WTC11 (cell line): ENCODE data around the gene PTPN21. TPM values are rescaled to one million over a fixed set of nuclear protein-coding genes. Genes with fewer than 3 reads are reported as not detected.

Experiments used
- ATAC-seq: fragments of 200-7000 bp; cut with Tn5 transposase; 2 replicates; pipeline ENCODE4 v1.10.0; 2021; ENCODE audit warnings: mild to moderate bottlenecking, moderate library complexity
- CTCF ChIA-PET: fragments of 300-600 bp; sonication (Branson Sonifier 250); formaldehyde crosslinking; loops from one replicate; lab custom pipeline; 2021; ENCODE audit warnings: antibody characterized with exemption; lab: Charles Lee
- POLR2A ChIA-PET: fragments of 350-600 bp; sonication (Branson Sonifier 250); formaldehyde crosslinking; loops from one replicate; lab custom pipeline; 2021; ENCODE audit warnings: antibody characterized with exemption; lab: Charles Lee
- DNase-seq: peaks from one replicate; pipeline ENCODE4 v3.0.0; 2021; ENCODE audit warnings: low spot score
- H3K27ac Mint-ChIP-seq: 2 replicates; pipeline ENCODE4 v1.8.0; 2021; ENCODE audit warnings: mixed read lengths
- H3K27me3 Mint-ChIP-seq: 2 replicates; pipeline ENCODE4 v1.8.0; 2021; ENCODE audit warnings: low read depth, mild to moderate bottlenecking, moderate library complexity, mixed read lengths
- H3K36me3 Mint-ChIP-seq: 2 replicates; pipeline ENCODE4 v1.8.0; 2021; ENCODE audit warnings: mixed read lengths
- H3K4me1 Mint-ChIP-seq: 2 replicates; pipeline ENCODE4 v1.8.0; 2022; ENCODE audit warnings: mixed read lengths
- H3K4me3 Mint-ChIP-seq: 2 replicates; pipeline ENCODE4 v1.8.0; 2021; ENCODE audit warnings: mild to moderate bottlenecking, moderate library complexity, mixed read lengths
- H3K9me3 Mint-ChIP-seq: 2 replicates; pipeline ENCODE4 v1.8.0; 2021; ENCODE audit warnings: mixed read lengths
- CBFB ChIP-seq: sonication (generic); formaldehyde crosslinking; IDR thresholded peaks from 2 replicates; pipeline ENCODE4 v1.8.1; 2022; ENCODE audit warnings: mild to moderate bottlenecking, low read depth, missing genetic modification reagents
- CREM ChIP-seq: sonication (generic); formaldehyde crosslinking; IDR thresholded peaks from 2 replicates; pipeline ENCODE4 v1.8.1; 2022; ENCODE audit warnings: mild to moderate bottlenecking, missing genetic modification reagents, moderate library complexity
- ELF4 ChIP-seq: sonication (generic); formaldehyde crosslinking; IDR thresholded peaks from 2 replicates; pipeline ENCODE4 v1.8.1; 2022; ENCODE audit warnings: low read depth, mild to moderate bottlenecking, moderate library complexity, missing genetic modification reagents
- EMX1 ChIP-seq: fragments of 250-450 bp; sonication (Bioruptor Pico); IDR thresholded peaks from 2 replicates; pipeline ENCODE4 v1.8.0; 2021; ENCODE audit warnings: mild to moderate bottlenecking
- ETV6 ChIP-seq: sonication (generic); formaldehyde crosslinking; IDR thresholded peaks from 2 replicates; pipeline ENCODE4 v1.8.1; 2022; ENCODE audit warnings: mild to moderate bottlenecking, missing genetic modification reagents
- FOXK1 ChIP-seq: sonication (generic); formaldehyde crosslinking; IDR thresholded peaks from 2 replicates; pipeline ENCODE4 v1.8.0; 2022; ENCODE audit warnings: mild to moderate bottlenecking, moderate library complexity, missing genetic modification reagents
- KAT7 ChIP-seq: sonication (generic); formaldehyde crosslinking; IDR thresholded peaks from 2 replicates; pipeline ENCODE4 v1.8.1; 2023; ENCODE audit warnings: missing genetic modification reagents, mild to moderate bottlenecking, borderline replicate concordance
- NFATC4 ChIP-seq: fragments of 250-450 bp; sonication (Bioruptor Pico); IDR thresholded peaks from 2 replicates; pipeline ENCODE4 v1.9.0; 2021; ENCODE audit warnings: mild to moderate bottlenecking
- PRDM15 ChIP-seq: sonication (generic); formaldehyde crosslinking; IDR thresholded peaks from 2 replicates; pipeline ENCODE4 v1.8.0; 2022; ENCODE audit warnings: missing genetic modification reagents
- RORB ChIP-seq: fragments of 250-450 bp; sonication (Bioruptor Pico); IDR thresholded peaks from 2 replicates; pipeline ENCODE4 v1.9.0; 2021; ENCODE audit warnings: mild to moderate bottlenecking
- USF2 ChIP-seq: sonication (generic); formaldehyde crosslinking; IDR thresholded peaks from 2 replicates; pipeline ENCODE4 v1.8.1; 2023; ENCODE audit warnings: mild to moderate bottlenecking, missing genetic modification reagents, moderate library complexity
- ZNF121 ChIP-seq: sonication (generic); formaldehyde crosslinking; IDR thresholded peaks from 2 replicates; pipeline ENCODE4 v1.8.0; 2023; ENCODE audit warnings: missing genetic modification reagents
- ZNF232 ChIP-seq: sonication (generic); formaldehyde crosslinking; IDR thresholded peaks from 2 replicates; pipeline ENCODE4 v1.8.0; 2022; ENCODE audit warnings: mild to moderate bottlenecking, missing genetic modification reagents
- ZNF263 ChIP-seq: sonication (generic); formaldehyde crosslinking; IDR thresholded peaks from 2 replicates; pipeline ENCODE4 v1.8.1; 2022; ENCODE audit warnings: low read depth, mild to moderate bottlenecking, moderate library complexity, missing genetic modification reagents
- ZNF423 ChIP-seq: fragments of 250-450 bp; sonication (Bioruptor Pico); IDR thresholded peaks from 2 replicates; pipeline ENCODE4 v2.1.2; 2022; ENCODE audit warnings: mild to moderate bottlenecking, moderate library complexity
- total RNA-seq: library from RNA; stranded (reverse); gene quantifications from 3 replicates; pipeline ENCODE4 v1.2.3, GENCODE V29; 2021
- TF ChIP-seq, protein P1 (sequence below): sonication (generic); formaldehyde crosslinking; conservative IDR thresholded peaks from 2 replicates; pipeline ENCODE4 v1.8.1; 2022; ENCODE audit warnings: mild to moderate bottlenecking, missing genetic modification reagents

Gene PTPN21
- total RNA-seq, 1 experiment from 2014 or later, result 7.5 TPM

GRCh38 chr14:88519907-88520306, 34.9 kb downstream of the PTPN21 start (continued):
- TF ChIP-seq USF2 (CRISPR knock-in tag) (no peak), ETV6 (CRISPR knock-in tag) (no peak)

DNA sequence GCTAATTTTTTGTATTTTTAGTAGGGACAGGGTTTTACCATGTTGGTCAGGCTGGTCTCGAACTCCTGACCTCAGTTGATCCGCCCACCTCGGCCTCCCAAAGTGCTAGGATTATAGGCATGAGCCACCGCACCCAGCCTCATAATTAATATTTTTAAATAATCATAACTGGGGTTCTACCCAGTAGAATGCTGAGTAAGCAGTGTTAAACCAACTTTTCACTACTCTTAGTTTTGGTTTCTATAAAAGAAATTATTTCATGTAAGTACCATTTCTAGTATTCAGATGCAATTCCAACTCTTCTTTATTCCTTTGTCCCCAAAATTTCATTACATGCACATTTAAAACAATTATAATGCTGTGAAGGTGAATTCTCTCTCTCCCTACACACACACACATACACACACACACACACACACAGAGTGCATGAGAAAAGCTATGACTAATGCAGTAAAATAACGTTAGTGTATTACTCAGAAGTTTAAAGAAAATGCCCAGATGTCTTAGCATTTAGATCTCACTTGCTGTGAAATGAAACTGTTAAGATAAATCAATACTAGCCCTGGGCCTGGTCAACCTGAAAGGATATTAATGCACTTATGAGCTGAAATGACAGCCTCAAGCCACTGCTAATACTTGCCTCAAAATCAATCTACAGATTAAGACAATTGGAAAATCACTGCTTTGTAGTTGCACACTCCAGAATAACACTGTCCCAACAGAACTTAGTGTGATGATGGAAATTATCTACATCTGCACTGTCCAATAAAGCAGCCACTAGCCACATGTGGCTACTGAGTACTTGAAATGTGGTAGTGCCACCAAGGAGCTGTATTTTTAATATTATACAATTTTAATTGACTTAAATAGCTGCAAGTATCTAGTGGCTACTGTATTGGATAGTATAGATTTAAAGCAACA, 36.0 kb downstream of the PTPN21 start:
- no peak overlapping the region for H3K4me3 Mint-ChIP-seq
- ATAC-seq (no peak), DNase-seq (no peak)
- no peaks in the 10 kb centered on the region for H3K9me3 Mint-ChIP-seq
- TF ChIP-seq NFATC4 (CRISPR knock-in tag) (no peak), KAT7 (CRISPR knock-in tag) (no peak), ZNF423 (CRISPR knock-in tag) (no peak), FOXK1 (CRISPR knock-in tag) (no peak), ZNF232 (CRISPR knock-in tag) (no peak), CBFB (no peak), EMX1 (CRISPR knock-in tag) (no peak), ZNF121 (CRISPR knock-in tag) (no peak), PRDM15 (CRISPR knock-in tag) (no peak)
- TF ChIP-seq, protein P1, sequence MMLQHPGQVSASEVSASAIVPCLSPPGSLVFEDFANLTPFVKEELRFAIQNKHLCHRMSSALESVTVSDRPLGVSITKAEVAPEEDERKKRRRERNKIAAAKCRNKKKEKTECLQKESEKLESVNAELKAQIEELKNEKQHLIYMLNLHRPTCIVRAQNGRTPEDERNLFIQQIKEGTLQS (CRISPR knock-in tag), result no peak
- no peak overlapping the region for H3K27ac Mint-ChIP-seq
- ChIA-PET CTCF (no interaction called here), POLR2A (no interaction called here)
- H3K27me3 Mint-ChIP-seq, result no peaks in the 10 kb centered on the region
- H3K36me3 Mint-ChIP-seq, result 0 out of 2 replicates have a peak, but pooled peaks cover 3% of the 10 kb centered on the region
- H3K4me1 Mint-ChIP-seq, result no peaks in the 10 kb centered on the region

DNA sequence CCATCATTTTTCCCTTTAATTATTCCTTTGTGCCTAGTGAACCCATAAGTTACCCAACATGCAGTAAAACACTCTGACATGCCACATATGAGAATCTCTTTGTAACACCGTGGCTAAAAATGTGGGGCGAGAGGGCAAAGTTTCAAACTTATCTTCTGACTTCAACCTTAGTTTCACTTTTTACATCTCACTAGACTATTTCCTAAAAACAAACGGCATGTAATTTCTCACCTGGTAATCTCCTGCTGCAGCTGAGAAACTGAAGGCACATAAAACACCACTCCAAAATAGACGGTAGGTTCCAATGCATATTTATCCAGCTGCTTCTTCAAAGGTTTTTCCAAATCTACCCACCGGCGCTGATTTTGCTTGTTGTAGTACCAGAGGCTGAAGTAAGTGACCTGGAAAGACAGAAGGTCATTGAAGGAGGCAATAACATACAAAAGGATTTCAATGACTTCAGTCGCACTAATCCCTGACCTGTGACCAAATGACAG, 37.9 kb downstream of the PTPN21 start:
- CTCF ChIA-PET, result no interaction called here

DNA sequence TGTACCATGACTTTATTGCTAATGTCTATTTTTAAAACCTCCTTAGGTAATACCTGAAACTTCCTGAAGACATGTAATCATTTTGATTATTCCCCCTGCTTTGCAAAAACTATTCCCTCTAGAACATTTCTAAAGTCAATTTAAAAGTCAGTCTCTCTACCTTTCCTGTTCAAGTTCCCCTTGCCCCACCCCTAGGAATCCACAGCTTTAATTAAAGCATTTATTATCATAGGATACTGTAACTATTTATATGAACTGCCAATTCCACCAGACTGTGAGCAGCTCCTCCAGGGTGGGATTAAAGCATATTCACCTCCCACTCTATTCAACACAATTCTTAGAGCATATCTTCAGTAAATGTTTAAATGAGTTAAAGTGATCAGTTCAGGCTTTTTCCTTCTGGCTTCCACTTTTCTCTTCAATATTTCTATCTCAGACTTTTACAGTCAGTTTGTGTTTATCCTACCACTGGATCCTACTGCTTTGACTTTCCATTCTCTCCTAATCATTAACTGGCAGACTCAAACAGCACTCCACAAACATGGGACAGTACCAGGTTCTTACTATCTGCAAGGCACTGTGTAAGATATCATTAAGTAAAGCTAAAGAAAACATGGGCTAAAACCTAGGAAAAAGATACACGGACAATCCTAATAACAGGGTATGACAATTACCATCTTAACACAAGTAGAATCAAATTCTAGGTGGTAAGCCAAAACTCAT, 39.1 kb downstream of the PTPN21 start:
- CTCF ChIA-PET, result no interaction called here
- H3K27ac Mint-ChIP-seq, result peak overlapping the region; percentile 10

More for the DNA sequence above, 37.9 kb downstream of the PTPN21 start:
- H3K36me3 Mint-ChIP-seq, result 0 out of 2 replicates have a peak, but pooled peaks cover 3% of the 10 kb centered on the region
- ATAC-seq (no peak), DNase-seq (no peak)
- H3K4me3 Mint-ChIP-seq, result no peak overlapping the region
- POLR2A ChIA-PET, result no interaction called here
- TF ChIP-seq ELF4 (no peak), CREM (no peak)
- TF ChIP-seq, all 79 proteins: peak for 0
- no peaks in the 10 kb centered on the region for H3K9me3 Mint-ChIP-seq
- no peak overlapping the region for H3K27ac Mint-ChIP-seq
- no peaks in the 10 kb centered on the region for H3K4me1 Mint-ChIP-seq
- H3K27me3 Mint-ChIP-seq, result no peaks in the 10 kb centered on the region

More for the DNA sequence above, 39.1 kb downstream of the PTPN21 start:
- TF ChIP-seq RORB (CRISPR knock-in tag) (no peak), ZNF263 (no peak), USF2 (CRISPR knock-in tag) (no peak)
- no peak for DNase-seq
- Mint-ChIP-seq H3K27me3 (no peaks in the 10 kb centered on the region), H3K4me1 (no peaks in the 10 kb centered on the region), H3K4me3 (no peak overlapping the region), H3K36me3 (0 out of 2 replicates have a peak, but pooled peaks cover 3% of the 10 kb centered on the region), H3K9me3 (no peaks in the 10 kb centered on the region)
- ATAC-seq, result no peak
- POLR2A ChIA-PET, result no interaction called here
